GM12891 (cell line): ENCODE measurements around the gene LCE1F.

Experiments
- DNase-seq: peaks from one replicate; pipeline ENCODE4 v3.0.0; 2011; ENCODE audit warnings: low spot score; ENCODE audit not compliant: insufficient read length
- FAIRE-seq: peaks from 2 replicates; lab custom pipeline; 2011; peaks lifted over from hg19 to GRCh38; lab: Jason Lieb, UNC
- PAX5 ChIP-seq: IDR thresholded peaks from 2 replicates; pipeline ENCODE4 v1.6.1; 2011; ENCODE audit warnings: low read length, moderate library complexity, mild to moderate bottlenecking; ENCODE audit not compliant: insufficient read depth, severe bottlenecking
- POLR2A ChIP-seq: IDR thresholded peaks from 2 replicates; pipeline ENCODE4 v1.6.1; 2011; ENCODE audit warnings: low read depth, low read length, control low read depth
- POLR2AphosphoS5 ChIP-seq: IDR thresholded peaks from 2 replicates; pipeline ENCODE4 v1.6.1; 2011; ENCODE audit warnings: low read depth, low read length, control low read depth
- POU2F2 ChIP-seq: IDR thresholded peaks from 2 replicates; pipeline ENCODE4 v1.6.1; 2011; ENCODE audit warnings: low read depth, mild to moderate bottlenecking, control low read depth, low read length, moderate library complexity
- SPI1 ChIP-seq: IDR thresholded peaks from 2 replicates; pipeline ENCODE4 v1.6.1; 2011; ENCODE audit warnings: low read depth, low read length, control low read depth
- TAF1 ChIP-seq: IDR thresholded peaks from 2 replicates; pipeline ENCODE4 v1.6.1; 2011; ENCODE audit warnings: low read depth, low read length, control low read depth

Gene LCE1F

GRCh38 chr1:152745765-152746444 lies 29.0 kb upstream of the LCE1F start:
- DNase-seq (no peak), FAIRE-seq (no peak)
- no peak for TF ChIP-seq POU2F2
- TF ChIP-seq POLR2A = no peak
- no peak for TF ChIP-seq TAF1
- no peak for TF ChIP-seq SPI1
- no peak for TF ChIP-seq POLR2AphosphoS5
- no peak for TF ChIP-seq PAX5

DNA sequence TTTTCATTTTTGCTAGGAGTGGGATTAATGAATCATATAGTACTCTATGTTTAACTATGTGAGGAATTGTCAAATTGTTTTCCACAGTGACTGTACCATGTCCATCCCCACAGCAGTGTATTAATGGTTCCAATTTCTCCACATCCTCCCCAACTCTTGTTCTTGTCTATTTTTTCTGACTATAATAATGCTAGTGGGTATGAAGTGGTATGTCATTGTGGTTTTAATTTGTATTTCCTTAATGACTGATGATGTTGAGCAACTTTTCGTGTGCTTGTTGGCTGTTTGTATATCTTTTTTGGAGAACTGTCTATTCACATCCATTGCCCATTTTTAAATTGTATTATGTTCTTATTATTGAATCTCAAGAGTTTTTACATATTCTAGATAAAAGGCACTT lies 27.1 kb upstream of the LCE1F start:
- no peak for FAIRE-seq
- DNase-seq = no peak
- TF ChIP-seq POU2F2 (no peak), POLR2AphosphoS5 (no peak), PAX5 (no peak), TAF1 (no peak), SPI1 (no peak), POLR2A (no peak)

GRCh38 chr1:152752225-152752624 lies 22.7 kb upstream of the LCE1F start:
- TF ChIP-seq POU2F2 = no peak
- no peak for TF ChIP-seq TAF1
- no peak for TF ChIP-seq POLR2AphosphoS5
- TF ChIP-seq SPI1 = no peak
- no peak for TF ChIP-seq POLR2A
- no peak for TF ChIP-seq PAX5
- DNase-seq (no peak), FAIRE-seq (no peak)

- DNase-seq (no peak), FAIRE-seq (no peak)
- no peak for TF ChIP-seq POLR2A
- no peak for TF ChIP-seq POU2F2
- no peak for TF ChIP-seq SPI1
- TF ChIP-seq PAX5 = no peak
- TF ChIP-seq POLR2AphosphoS5 = no peak
- TF ChIP-seq TAF1 = no peak
Measured at GRCh38 chr1:152753586-152753985, 21.4 kb upstream of the LCE1F start.

- TF ChIP-seq POLR2AphosphoS5 = no peak
- no peak for TF ChIP-seq TAF1
- TF ChIP-seq POLR2A = no peak
- no peak for TF ChIP-seq PAX5
- TF ChIP-seq POU2F2 = no peak
- TF ChIP-seq SPI1 = no peak
- FAIRE-seq (no peak), DNase-seq (no peak)
Measured at GRCh38 chr1:152756872-152757271, 18.1 kb upstream of the LCE1F start.

- DNase-seq (no peak), FAIRE-seq (no peak)
Measured at GRCh38 chr1:152757747-152758146, 17.2 kb upstream of the LCE1F start, which contains the start of gene KPRP. TSS of gene KPRP (plus strand) at chr1:152758025. CDS start at chr1:152759589, 1,564 bp downstream.

GRCh38 chr1:152758636-152759035 lies 16.3 kb upstream of the LCE1F start:
- FAIRE-seq (no peak), DNase-seq (no peak)
- TF ChIP-seq PAX5 (no peak), POU2F2 (no peak), POLR2AphosphoS5 (no peak), POLR2A (no peak), SPI1 (no peak), TAF1 (no peak)

More at GRCh38 chr1:152757747-152758146, 17.2 kb upstream of the LCE1F start, which contains the start of gene KPRP:
- TF ChIP-seq TAF1 (no peak), POLR2AphosphoS5 (no peak), SPI1 (no peak), PAX5 (no peak), POU2F2 (no peak), POLR2A (no peak)

DNA sequence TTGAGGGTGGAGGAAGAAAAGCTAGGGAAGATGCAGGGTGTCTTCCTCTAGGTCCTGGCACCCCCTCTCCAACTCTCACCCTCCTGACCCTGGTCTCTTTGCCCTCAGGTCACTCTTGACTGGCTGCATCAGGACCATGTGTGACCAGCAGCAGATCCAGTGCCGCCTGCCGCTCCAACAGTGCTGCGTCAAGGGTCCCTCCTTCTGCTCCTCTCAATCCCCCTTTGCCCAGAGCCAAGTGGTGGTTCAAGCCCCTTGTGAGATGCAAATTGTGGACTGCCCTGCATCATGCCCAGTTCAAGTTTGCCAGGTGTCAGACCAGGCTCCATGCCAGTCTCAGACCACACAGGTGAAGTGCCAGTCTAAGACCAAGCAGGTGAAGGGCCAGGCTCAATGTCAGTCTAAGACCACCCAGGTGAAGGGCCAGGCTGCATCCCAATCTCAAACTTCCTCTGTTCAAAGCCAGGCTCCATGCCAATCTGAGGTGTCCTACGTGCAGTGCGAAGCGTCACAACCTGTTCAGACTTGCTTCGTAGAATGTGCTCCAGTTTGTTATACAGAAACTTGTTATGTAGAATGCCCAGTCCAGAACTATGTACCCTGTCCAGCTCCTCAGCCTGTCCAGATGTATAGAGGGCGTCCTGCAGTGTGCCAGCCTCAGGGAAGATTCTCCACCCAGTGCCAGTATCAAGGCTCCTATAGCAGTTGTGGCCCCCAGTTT lies 15.3 kb upstream of the LCE1F start:
- DNase-seq (no peak), FAIRE-seq (no peak)
- TF ChIP-seq POLR2AphosphoS5 = no peak
- TF ChIP-seq TAF1 = no peak
- TF ChIP-seq POLR2A = no peak
- TF ChIP-seq PAX5 = no peak
- TF ChIP-seq POU2F2 = no peak
- TF ChIP-seq SPI1 = no peak

- TF ChIP-seq POU2F2 = no peak
- TF ChIP-seq PAX5 = no peak
- TF ChIP-seq SPI1 = no peak
- TF ChIP-seq TAF1 = no peak
- TF ChIP-seq POLR2A = no peak
- no peak for TF ChIP-seq POLR2AphosphoS5
- no peak for FAIRE-seq
- no peak for DNase-seq
Measured at GRCh38 chr1:152760551-152761190, 14.3 kb upstream of the LCE1F start.
